GM21737 (cell line): Measurements from ENCODE around the gene FOXO3.
"Not testable (repeated sequence)": the region's sequence is repeated elsewhere in the genome, so short reads cannot be mapped to it uniquely, and the experiment has no call there.

Source experiments
- ATAC-seq: cut with Tn5 transposase; IDR thresholded peaks from one replicate; pipeline ENCODE4 v1.9.1; 2021; ENCODE audit warnings: mild to moderate bottlenecking, moderate library complexity; ENCODE audit not compliant: unreplicated experiment

FOXO3 gene

DNA sequence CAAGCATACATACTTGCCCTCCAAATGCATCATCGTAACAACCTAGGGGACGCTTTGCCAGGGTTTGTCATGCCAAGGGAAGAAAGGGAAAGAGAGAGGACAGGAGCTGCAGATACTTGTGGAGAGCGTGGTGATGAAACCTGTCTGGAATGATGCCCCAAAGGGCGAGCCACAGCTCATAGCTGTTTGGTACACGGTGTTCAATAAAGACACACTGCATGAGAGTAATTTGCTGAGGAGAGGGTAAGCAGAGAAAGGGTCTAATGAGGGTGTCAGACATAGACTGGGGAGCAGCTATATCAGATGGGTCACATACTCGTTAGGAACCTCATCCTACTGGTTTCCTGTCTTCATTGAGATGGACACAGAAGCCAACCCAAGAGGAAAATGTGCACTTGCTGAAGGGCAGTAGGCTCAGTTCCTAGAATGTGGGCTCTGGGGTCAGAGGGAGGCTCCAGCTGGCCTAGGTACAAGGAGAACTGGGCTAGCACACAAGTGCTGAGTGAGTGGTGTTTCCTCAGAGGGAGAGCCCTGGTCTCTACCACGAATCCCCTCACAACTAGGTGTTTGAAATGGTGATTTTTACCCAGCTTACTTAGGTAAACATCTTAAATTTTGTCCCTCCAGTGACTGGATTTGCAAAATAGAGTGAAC is 5.2 kb upstream of the FOXO3 start:
- no peak for ATAC-seq

DNA sequence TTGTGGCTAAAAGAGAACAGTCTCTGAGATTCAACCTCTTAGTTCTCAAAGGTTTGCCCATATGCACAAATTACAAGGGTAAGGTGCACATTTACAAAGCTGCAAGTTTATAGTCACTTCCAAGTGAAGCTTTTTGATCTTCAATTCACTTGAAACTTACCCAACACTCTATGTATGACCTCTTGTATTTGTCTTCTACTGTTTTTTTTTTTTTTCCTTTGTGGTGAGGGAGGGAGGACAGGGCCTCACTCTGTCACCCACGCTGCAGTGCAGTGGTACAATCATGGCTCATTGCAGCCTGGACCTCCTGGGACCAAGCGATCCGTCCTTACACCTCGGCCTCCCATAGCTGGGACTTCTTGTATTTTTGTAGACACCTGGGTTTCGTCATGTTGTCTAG is 4.5 kb upstream of the FOXO3 start:
- no peak for ATAC-seq

DNA sequence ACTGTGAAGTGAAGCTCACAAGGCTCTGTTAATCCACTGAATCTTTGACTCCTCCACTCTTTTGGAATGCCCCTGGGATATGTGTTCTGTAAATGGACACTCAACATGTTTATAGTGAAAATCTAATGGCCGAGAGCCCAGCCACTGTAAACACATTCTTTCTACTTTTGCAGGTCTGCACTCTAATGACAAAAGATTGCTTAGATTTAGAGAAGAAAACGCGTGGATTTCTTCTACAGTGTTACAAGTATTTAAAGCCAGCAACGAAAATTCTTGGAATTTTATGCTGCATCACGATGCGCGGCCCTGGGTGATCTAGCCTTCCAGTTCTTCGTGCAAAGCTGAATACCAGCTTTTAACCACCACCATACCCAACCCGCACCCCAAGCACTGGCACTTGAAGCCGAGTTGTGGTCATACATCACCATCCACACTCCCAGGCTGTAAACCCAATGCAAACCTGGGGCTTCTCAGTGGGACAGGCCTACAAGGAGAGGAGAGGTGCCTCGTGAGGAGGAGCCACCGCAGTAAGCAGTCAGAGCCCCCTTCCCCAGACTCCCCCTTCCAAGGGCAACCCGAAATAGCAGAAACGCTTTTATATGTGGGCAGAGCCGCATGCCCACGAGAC is 3.7 kb upstream of the FOXO3 start:
- no peak for ATAC-seq

DNA sequence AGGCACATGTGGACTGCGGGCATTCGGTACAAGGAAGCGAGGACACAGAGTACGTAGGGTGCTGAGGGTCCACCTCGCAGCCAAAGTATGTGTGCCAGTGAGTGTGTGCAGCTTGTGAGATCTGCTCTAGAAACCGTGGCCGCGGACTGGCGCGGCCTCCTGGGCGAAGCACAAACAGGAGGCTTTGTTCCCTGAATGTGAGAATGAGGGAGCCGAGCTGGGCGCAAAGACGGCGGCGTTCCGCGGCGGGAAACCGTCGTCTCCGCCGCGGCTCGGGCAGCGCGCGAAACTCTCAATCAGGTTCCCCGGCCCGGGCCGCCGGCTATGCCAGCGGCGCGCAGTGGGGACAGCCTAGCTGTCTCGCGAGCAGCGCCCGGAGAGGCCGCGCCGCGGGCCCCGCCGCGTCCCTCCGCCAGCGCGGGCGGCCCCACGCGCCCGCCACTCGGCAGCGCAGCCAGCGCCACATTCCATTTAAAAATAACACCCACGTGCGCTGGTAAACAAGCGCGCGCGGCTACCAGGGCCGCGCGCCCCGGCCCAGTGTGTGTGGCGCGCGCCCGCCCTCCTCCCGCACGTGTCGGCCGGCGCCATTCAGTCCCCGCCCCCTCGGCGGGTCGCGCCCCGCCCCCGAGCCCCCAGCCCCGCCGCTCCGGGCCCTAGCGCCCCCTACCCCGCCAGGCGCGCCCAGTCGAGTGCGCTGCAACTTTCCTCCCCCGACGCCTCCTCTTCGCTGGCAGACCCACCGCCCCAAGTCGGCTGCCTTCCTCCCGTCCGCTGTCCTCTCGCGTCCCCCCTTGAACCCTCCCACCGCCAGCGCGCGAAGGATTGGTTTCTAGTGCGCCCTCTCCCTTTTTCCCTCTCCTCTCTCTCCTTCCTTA is 3.0 kb upstream of the FOXO3 start:
- no peak for ATAC-seq

DNA sequence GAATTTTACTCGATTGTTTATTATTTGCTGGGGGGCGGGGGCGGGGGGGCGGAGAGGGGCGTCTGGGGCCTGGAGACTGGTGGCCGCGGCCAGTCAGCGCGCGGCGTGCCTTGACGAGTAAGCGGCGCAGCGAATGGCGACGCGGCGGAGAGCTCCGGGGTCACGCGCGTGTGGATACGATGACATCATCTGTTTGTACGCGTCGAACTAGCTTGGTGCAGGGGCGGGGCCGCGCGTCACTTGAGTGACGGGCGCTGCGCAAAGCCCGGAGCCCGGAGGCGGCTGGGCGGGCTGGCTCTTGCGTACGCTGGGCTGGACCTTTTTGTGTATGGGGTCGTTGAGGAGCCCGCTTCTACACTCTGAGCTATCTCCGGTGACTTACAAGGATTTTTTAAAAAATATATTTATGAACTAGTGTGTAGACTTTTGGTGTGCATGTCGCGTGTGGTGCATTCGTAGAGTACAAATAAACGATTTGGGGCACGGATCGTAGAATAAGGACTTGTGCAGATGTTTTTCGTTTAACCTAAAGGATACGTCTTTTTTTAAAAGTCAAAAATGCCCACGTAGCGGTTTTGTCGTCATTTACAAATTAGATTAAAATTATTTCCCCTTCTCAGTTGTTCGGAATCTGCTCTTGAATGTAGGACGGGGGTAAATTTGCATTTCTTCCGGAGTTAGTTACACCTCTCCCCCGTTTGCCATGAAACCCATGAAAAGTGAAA is 2.2 kb upstream of the FOXO3 start:
- ATAC-seq, result peak; percentile 62

DNA sequence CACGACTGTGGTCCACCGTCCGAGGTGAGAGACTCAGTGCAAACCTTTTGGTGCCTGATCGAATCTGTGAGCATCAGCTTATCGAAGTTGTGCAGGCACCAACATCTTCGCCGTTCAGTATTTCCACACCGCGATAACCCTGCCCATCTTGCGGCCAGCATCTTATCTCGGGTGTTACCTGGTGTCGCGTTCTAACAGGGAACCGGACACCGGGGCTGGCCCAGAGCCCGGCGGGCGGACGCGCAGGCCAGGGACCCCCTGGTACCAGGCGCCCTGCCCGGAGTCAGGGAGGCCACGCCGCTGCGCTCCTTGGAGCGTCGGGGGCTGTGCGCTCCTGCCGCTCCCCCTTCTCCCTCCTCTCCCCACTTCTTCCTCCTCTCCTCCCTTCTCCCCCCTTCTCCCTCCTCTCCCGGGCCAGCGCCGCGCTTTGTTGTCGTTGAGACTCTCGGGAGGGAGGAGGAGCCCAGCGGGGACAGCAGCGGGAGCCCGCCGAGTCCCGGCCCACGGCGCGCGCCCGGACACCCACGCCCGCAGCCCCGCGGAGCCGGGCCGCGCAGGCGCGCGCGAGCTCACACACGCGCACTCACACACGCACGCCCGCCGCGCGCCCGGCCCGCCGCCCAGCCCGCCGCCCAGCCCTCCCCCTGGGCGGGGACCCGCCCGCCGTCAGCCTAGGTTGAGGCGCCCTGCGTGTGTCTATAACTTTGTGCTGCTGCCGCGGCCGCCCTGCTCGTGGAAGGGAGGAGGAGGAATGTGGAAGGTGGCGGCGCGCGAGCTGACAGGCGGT is 1.4 kb upstream of the FOXO3 start:
- ATAC-seq, result peak; percentile 27

DNA sequence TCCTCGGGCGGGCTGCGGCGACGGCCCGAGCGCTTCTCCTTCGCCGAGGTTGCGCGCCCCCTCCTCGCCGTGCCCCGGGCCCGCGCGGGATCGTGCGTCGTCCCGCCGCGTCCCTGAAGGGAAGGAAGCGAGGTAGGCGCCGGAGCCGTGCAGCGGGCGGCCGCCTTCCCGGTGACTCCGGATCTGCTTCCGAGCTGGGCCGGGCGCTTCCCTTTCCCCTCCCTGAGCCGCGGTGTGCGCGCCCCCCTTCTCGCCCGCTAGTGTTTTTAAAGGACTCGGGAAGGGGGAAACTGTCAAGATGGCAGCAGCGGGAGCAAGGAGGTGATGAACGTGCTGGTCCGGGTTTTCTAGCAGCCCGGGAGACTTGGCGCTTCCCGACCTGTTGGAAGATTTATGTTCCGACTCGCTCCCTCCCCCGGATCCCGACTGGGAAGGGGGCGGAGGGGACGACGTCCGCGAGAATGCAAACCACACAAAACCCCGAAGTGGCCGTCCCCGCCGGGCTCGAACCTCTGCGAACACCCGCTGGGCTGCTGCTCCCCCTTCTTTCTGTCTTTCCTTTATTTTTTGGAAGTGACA is 744 bp upstream of the FOXO3 start:
- ATAC-seq, result peak; percentile 4

DNA sequence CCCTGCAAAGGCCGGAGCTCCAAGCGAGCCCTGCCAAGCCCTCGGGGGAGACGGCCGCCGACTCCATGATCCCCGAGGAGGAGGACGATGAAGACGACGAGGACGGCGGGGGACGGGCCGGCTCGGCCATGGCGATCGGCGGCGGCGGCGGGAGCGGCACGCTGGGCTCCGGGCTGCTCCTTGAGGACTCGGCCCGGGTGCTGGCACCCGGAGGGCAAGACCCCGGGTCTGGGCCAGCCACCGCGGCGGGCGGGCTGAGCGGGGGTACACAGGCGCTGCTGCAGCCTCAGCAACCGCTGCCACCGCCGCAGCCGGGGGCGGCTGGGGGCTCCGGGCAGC is 561 bp downstream of the FOXO3 start:
- ATAC-seq, result not testable (repeated sequence)

DNA sequence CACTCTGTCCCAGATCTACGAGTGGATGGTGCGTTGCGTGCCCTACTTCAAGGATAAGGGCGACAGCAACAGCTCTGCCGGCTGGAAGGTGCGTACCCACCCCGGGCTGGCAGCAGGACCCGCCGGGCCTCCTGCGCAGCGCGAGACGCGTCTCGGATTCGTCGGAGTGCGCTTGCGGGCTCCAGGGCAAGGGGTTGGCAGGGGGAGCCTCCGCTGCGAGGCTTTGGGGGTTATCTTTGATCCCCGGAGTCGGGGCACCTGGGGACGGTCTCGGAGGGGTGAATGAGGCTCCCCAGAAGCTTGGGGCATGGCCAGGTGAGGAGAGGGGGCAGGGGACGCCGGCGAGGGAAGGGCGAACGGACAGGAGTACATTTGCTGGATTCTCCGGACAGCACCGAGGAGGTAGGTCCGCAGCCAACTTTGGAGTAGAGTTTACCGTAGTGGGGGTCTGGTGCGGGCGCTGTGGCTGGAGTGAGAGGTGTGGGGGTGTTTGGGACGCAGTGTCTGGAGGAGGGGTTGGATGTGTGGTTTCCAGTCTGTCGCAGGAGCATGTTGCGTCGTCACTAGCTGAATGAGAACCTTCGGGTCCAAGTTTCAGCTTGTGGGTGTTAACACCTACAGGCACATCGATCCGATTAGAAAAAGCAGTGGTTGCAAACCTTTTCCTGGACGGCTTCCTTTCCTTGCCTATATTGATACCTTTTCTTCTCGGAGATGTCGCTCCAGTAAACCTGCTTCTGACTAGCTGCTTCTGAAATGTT is 1.2 kb downstream of the FOXO3 start:
- no peak for ATAC-seq

DNA sequence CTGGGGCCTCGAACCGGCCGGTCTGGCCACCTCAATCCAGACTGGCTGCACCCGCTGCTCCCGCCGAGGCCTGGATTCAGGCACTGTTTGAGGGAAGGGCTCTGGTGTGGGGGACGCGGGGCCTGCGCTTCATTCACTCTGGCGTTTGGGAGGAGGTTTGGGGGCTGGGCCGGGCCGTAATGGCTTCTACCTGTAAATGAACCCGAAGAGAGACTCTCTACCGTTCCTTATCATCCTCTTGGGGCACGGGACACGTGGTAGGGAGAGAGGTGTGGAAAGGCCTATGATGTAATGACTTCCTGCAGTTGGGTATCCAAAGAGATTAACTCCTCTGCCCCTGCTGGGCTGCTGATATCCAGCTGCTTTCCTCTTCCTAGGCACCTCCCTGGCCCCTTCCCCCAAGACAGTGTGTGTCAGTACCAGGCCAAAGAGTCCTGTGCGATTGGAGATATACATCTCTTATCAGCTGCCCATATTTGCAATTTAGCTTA is 1.8 kb downstream of the FOXO3 start:
- ATAC-seq, result no peak

DNA sequence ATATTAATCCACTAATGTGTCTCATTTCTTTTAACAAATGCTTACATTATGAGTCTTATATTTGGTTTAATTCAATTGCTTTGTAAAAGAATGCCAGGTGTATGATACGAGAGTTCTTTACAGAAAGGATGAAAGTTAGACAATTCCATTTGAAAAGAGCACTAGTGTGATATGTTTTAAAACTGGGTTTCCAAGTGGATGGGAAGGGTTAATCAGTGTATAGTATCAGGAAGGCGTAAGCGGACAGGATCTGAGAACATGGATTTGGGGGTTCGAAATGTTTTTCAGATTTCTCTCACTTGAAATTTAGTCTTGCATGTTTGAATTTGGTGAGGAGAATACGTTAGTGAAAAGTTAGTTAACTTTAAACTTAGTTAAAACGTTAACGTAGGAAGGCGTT is 2.6 kb downstream of the FOXO3 start:
- no peak for ATAC-seq

DNA sequence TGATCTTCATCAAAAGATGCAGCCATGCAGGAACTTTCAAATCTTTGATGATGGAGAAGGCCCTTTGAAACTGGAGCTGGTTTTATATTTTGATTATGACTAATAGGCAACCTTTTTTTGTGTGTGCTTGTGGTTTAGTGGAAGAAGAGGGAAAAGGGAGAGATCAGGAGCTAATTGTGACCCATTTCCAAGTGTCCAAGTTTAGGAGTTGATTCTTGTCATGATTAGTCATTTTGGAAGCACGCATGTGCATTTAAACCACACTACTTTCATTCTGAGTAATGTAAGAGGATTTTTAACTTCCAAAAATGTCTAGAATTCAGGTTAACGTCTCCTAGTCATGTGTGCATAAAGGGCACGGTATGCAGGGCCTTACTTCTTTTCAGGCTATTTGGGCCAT is 3.5 kb downstream of the FOXO3 start:
- ATAC-seq, result no peak

DNA sequence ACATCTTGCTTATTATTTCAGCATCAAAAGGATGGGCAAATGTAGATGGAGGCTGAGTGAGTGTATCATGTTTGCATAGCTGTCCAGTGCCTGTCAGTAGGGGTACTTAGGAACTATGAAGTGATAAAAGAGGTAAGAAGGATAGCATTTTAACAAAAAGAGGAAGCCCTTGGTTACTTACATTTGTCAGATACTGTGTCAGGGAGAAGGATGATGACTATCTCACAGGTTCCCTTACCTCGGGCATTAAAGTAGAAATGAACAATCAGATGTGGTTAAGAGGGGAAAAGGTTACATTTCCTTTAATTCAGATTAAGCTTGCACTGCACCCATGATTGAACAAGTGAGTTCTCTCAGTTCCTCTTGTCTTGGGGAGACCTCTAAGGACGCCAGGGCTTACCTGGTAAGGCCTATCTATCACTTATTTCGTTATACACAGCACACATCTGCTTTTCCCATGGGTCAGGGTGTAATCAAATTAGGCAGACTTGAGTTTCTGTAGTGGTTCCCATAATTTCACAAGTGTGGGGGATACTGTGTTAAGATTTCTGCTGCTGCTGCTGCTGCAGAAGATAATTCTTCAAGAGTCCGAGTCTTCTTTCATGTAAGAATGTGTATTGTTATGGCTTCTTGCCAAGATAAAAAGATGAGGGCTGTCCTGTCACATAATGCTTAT is 4.5 kb downstream of the FOXO3 start:
- ATAC-seq, result peak; percentile 68

DNA sequence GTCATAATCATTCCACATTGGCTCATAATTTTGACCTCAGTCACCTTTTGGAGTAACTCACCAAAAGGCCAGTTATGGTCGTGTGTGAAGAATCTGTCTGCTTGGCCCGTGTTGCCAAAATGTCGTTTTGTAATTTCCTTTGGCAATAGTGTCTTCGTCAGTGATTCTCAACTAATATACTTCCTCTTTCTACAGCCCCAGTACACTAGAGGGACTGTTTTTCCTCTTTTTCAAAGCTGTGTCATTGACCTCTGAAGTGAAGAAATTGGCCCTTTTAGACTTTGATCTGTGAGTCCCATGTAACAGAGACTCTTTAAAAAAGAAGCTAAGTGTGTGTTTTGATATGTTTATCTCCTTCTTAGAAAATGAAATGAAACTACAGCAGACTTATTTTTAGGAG is 5.2 kb downstream of the FOXO3 start:
- no peak for ATAC-seq

DNA sequence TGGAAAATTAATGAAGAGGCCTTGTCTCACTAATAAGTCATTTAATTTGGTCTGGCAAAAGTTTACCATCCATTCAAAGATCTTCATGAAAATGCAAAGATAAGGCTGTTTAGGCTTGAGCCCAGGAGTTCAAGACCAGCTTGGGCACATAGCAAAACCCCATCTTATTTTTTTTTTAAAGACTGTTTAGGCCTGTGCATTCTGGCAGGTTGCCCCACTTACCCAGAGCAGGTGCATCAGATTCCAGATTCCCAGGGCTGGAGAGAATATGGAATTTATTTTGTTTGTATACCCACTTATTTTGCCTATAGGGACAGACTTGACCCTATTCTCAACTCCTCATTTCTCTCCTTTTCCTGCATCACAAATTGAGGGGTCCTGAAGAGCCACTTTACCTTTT is 5.7 kb downstream of the FOXO3 start:
- ATAC-seq, result no peak

DNA sequence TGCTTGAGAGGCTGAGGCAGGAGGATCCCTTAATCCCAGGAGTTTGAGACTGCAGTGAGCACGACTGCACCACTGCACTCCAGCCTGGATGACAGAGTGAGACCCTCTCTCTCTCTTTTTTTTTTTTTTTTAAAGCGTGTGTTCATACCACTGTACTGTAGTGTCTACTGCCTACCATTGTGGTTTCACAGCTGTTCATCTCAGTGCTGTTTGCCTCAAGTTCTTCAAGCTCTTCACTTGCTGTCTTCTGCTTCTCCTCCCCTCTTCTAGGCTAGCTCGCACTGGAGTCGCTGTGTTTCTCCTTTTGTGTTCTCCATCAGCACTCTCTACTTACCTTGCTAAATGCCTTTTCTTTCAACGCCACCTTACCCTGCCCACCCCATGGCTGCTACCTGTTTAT is 7.4 kb downstream of the FOXO3 start:
- no peak for ATAC-seq

DNA sequence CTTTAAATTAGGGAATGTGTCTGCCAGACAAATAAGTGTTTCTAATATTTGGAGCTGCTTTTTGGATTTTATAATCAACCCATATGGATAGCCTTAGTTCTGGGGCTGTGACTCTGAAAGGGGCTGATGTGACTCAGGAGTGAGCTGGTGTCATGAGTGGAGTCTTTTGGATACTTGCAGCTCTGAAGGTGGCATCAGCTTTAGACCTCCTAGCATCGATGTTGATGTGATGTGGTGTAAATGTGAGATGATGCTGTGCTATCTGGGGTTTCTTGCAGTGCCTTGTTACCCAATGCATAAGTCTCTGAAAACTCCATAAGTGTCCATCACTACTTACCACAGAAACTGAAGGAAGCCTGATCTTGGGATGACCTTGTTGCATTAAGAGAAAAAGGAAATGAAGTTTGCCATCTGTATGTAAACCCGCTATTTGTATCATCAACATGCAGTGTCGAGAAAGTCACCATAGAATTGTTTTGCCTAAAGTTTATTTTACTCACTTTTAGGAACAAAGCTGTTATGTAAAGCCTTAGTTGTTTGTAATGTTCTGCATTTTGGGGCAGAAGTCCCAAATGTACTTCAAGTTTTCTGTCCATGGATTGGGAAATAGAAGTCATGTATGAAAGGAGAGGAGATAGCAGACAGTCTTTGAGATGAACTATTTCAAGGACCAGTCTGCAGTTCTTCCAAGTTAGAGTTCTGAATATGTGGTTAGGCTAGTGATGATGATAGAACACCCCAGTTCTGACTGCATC is 8.0 kb downstream of the FOXO3 start:
- ATAC-seq, result no peak

DNA sequence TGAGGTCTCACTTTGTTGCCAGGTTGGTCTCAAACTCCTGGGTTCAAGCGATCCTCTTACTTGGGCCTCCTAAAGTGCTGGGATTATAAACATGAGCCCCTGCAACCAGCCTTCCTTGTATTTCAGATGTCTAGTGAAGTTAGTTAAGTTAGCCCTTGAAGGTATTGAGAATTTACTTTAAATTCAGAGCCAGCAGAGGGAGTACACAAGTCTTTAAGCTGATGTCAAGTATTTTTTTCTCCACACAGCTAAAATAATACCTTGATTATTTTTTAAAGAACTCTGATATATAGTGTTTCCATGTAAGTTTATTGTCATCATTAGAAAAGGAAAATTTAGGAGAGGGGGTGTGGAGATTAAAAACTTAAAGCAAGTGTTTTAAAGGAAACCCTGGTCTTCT is 9.8 kb downstream of the FOXO3 start:
- no peak for ATAC-seq
